K562 (cell line): Measurements from ENCODE around the gene SAT2. TPM values are rescaled to one million over a fixed set of nuclear protein-coding genes. Genes with fewer than 3 reads are reported as not detected.

Source experiments
- ARHGAP35 ChIP-seq: fragments of 450-650 bp; IDR thresholded peaks from 2 replicates; pipeline ENCODE4 v1.6.1; 2018; ENCODE audit not compliant: partially characterized antibody
- E2F3 ChIP-seq: fragments of 250-450 bp; sonication (Bioruptor Pico); IDR thresholded peaks from 2 replicates; pipeline ENCODE4 v1.4.0; 2020; ENCODE audit warnings: mild to moderate bottlenecking
- ESRRA ChIP-seq: fragments of 450-650 bp; IDR thresholded peaks from 2 replicates; pipeline ENCODE4 v1.6.1; 2014; ENCODE audit warnings: low read depth, mild to moderate bottlenecking, moderate library complexity, borderline replicate concordance
- FOXM1 ChIP-seq, 2 experiments: fragments of 450-650 bp in 1 of 2; sonication (generic) in 1 of 2; formaldehyde crosslinking in 1 of 2; IDR thresholded peaks; 2 replicates each; pipeline versions ENCODE4 v1.6.1 to v1.9.0; 2017 to 2022; ENCODE audit warnings: low read depth in 2 of 2, mild to moderate bottlenecking in 2 of 2, missing genetic modification reagents in 1 of 2, moderate library complexity in 1 of 2
- FOXP1 ChIP-seq: sonication (generic); formaldehyde crosslinking; IDR thresholded peaks from 2 replicates; pipeline ENCODE4 v1.8.0; 2022; ENCODE audit warnings: mild to moderate bottlenecking, missing genetic modification reagents
- GTF2A2 ChIP-seq: IDR thresholded peaks from 2 replicates; pipeline ENCODE4 v1.6.1; 2016; ENCODE audit warnings: mild to moderate bottlenecking, missing genetic modification characterization, missing compliant biosample characterization
- HDAC1 ChIP-seq, 2 experiments: fragments of 450-650 bp; IDR thresholded peaks; 2 replicates each; pipeline ENCODE4 v1.6.1; 2016 to 2017; ENCODE audit warnings: inconsistent platforms in 1 of 2, mild to moderate bottlenecking in 1 of 2, moderate library complexity in 1 of 2
- L3MBTL2 ChIP-seq: fragments of 450-650 bp; IDR thresholded peaks from 2 replicates; pipeline ENCODE4 v1.6.1; 2016; ENCODE audit warnings: mild to moderate bottlenecking, moderate library complexity
- MCM5 ChIP-seq: fragments of 450-650 bp; IDR thresholded peaks from 2 replicates; pipeline ENCODE4 v1.6.1; 2016; ENCODE audit warnings: low read depth
- NFXL1 ChIP-seq: fragments of 450-650 bp; formaldehyde crosslinking; IDR thresholded peaks from 2 replicates; pipeline ENCODE4 v1.4.0; 2021; ENCODE audit warnings: mild to moderate bottlenecking
- PRPF4 ChIP-seq: fragments of 200-400 bp; formaldehyde crosslinking; IDR thresholded peaks from one replicate; pipeline ENCODE4 v1.6.1; 2017; ENCODE audit warnings: low read length, low read depth, mild to moderate bottlenecking; ENCODE audit not compliant: insufficient read depth, poor library complexity, severe bottlenecking
- PYGO2 ChIP-seq: fragments of 450-650 bp; IDR thresholded peaks from 2 replicates; pipeline ENCODE4 v1.6.1; 2016; ENCODE audit warnings: mild to moderate bottlenecking, missing genetic modification characterization, moderate library complexity, missing compliant biosample characterization
- RAD51 ChIP-seq: fragments of 450-650 bp; IDR thresholded peaks from 2 replicates; pipeline ENCODE4 v1.7.1; 2016; ENCODE audit warnings: low read depth, mild to moderate bottlenecking, borderline replicate concordance
- SOX6 ChIP-seq: fragments of 450-650 bp; IDR thresholded peaks from 2 replicates; pipeline ENCODE4 v1.6.1; 2014; ENCODE audit warnings: mild to moderate bottlenecking
- SP1 ChIP-seq: sonication (generic); formaldehyde crosslinking; IDR thresholded peaks from 2 replicates; pipeline ENCODE4 v1.8.1; 2022; ENCODE audit warnings: mild to moderate bottlenecking, missing genetic modification reagents
- TAF1 ChIP-seq: IDR thresholded peaks from 2 replicates; pipeline ENCODE4 v1.6.1; 2011; ENCODE audit warnings: mild to moderate bottlenecking, low read length, moderate library complexity; ENCODE audit not compliant: insufficient read depth, control insufficient read depth, severe bottlenecking; ENCODE audit errors: extremely low read depth
- ZNF174 ChIP-seq: fragments of 250-450 bp; sonication (Bioruptor Pico); IDR thresholded peaks from 2 replicates; pipeline ENCODE4 v1.4.0; 2020; ENCODE audit warnings: mild to moderate bottlenecking
- ZNF41 ChIP-seq: fragments of 250-450 bp; sonication (Bioruptor Pico); conservative IDR thresholded peaks from 2 replicates; pipeline ENCODE4 v1.4.0; 2020; ENCODE audit warnings: mild to moderate bottlenecking
- ZNF668 ChIP-seq: fragments of 250-450 bp; sonication (Bioruptor Pico); IDR thresholded peaks from 2 replicates; pipeline ENCODE4 v1.8.0; 2022; ENCODE audit warnings: mild to moderate bottlenecking, inconsistent platforms
- polyA plus RNA-seq, 8 experiments: library from polyadenylated mRNA; depleted of rRNA in 4 of 8; stranded (reverse) in 5 of 8; unstranded in 3 of 8; fragments of >200 nt; fragmentation: Nextera tagmentation in 2 of 8; fragmentation: Illumina TruSeq in 1 of 8; extraction: Ambion mirVana in 2 of 8; extraction: Trizol in 1 of 8; gene quantifications; 2 replicates each; pipeline versions ENCODE4 v1.2.1 to v1.2.3, GENCODE V29; 2011 to 2014; ENCODE audit warnings: inconsistent platforms in 1 of 8, missing spikeins in 1 of 8
- total RNA-seq, 7 experiments: library from RNA; depleted of rRNA in 6 of 7; stranded (reverse); fragments of >200 nt in 6 of 7; fragmentation: Illumina TruSeq in 2 of 7; extraction: Trizol in 2 of 7; gene quantifications; 2 replicates each; pipeline versions ENCODE4 v1.2.1 to v1.2.3, GENCODE V29; 2011 to 2021; ENCODE audit warnings: low replicate concordance in 1 of 7
- TF ChIP-seq, protein P1 (sequence below): sonication (generic); formaldehyde crosslinking; IDR thresholded peaks from 2 replicates; pipeline ENCODE4 v1.8.0; 2022; ENCODE audit warnings: mild to moderate bottlenecking, missing genetic modification reagents
- TF ChIP-seq, protein P2 (sequence below): IDR thresholded peaks from 2 replicates; pipeline ENCODE4 v1.6.1; 2014; ENCODE audit warnings: antibody characterized with exemption
- TF ChIP-seq, protein P3 (sequence below): fragments of 250-450 bp; sonication (Bioruptor Pico); IDR thresholded peaks from 2 replicates; pipeline ENCODE4 v1.5.0; 2021
- TF ChIP-seq, protein P4 (sequence below), 2 experiments: fragments of 450-650 bp; IDR thresholded peaks; 2 replicates each; pipeline ENCODE4 v1.6.1; 2016

The SAT2 gene
- total and polyA plus RNA-seq, 9 of the 15 experiments (the other 6 are each of a cell fraction or from before 2014, with no cell fraction given): 2.0 to 8.0 (median 5.3) TPM

DNA sequence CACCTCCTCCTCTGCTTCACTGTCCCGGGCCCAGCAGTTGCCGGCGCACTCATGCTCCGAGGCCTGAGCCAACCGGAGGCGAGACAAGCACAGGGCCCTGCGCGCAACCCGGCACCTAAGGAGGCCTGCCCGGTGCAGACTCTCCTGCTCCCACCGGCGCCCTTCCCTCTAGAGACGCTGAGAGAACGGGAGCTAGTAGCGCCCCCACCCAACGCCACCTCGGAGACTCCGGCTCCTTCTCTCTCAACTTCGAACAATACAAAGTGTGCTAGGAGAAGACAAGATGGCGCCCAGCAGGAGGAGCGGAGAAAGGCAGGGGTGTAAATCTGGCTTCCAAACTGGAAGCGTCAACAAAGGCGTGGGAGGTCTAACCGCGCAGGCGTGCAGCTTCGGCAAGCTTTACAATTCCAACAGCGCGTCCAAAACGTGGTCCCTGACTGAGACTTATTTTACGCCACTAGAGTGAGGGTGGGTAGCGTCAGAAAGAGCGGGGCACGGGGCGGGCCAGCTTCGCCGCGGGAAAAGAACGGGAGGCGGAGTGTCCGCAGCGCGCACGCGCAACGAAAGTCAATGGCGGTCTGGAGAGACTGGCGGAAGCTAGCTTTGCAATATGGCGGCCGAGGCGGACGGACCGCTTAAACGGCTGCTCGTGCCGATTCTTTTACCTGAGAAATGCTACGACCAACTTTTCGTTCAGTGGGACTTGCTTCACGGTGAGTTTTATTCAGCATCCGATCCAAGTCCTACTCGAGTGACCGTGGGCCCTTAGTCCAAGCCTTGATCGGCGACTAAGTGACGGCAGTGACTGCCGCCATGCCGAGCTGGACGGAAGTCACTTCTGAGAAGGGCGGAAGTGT lies 44.1 kb downstream of the SAT2 start, which contains the start of gene MPDU1 (continued):
- TF ChIP-seq, protein P1, sequence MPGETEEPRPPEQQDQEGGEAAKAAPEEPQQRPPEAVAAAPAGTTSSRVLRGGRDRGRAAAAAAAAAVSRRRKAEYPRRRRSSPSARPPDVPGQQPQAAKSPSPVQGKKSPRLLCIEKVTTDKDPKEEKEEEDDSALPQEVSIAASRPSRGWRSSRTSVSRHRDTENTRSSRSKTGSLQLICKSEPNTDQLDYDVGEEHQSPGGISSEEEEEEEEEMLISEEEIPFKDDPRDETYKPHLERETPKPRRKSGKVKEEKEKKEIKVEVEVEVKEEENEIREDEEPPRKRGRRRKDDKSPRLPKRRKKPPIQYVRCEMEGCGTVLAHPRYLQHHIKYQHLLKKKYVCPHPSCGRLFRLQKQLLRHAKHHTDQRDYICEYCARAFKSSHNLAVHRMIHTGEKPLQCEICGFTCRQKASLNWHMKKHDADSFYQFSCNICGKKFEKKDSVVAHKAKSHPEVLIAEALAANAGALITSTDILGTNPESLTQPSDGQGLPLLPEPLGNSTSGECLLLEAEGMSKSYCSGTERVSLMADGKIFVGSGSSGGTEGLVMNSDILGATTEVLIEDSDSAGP (CRISPR knock-in tag): no peak
- TF ChIP-seq ARHGAP35 (no peak), FOXM1 (IDR thresholded peaks at IDR 0.05; ENCODE audit: low read depth) (no peak), FOXM1 (CRISPR knock-in tag; IDR thresholded peaks at IDR 0.05; ENCODE audit: low read depth) (0 out of 2 replicates have a peak, but pooled peaks have one; percentile 67), TAF1 (peak; percentile 95), NFXL1 (no peak), ESRRA (no peak; the same call in 1 of the 2 replicates), ZNF174 (no peak), E2F3 (0 out of 2 replicates have a peak, but pooled peaks have one; percentile 34), FOXP1 (CRISPR knock-in tag) (0 out of 2 replicates have a peak, but pooled peaks have one; percentile 41), SOX6 (peak; percentile 34; the same call in 1 of the 2 replicates), MCM5 (no peak), PYGO2 (tag) (no peak), GTF2A2 (tag) (no peak), ZNF668 (CRISPR knock-in tag) (no peak), HDAC1 (IDR thresholded peaks at IDR 0.05) (peak in 1 of 2 experiments; percentile 54; a peak in 2 of 4 replicates), PRPF4 (no peak), RAD51 (no peak), L3MBTL2 (peak; percentile 99), SP1 (CRISPR knock-in tag) (peak; percentile 84), ZNF41 (CRISPR knock-in tag) (no peak)
- TF ChIP-seq, protein P2, sequence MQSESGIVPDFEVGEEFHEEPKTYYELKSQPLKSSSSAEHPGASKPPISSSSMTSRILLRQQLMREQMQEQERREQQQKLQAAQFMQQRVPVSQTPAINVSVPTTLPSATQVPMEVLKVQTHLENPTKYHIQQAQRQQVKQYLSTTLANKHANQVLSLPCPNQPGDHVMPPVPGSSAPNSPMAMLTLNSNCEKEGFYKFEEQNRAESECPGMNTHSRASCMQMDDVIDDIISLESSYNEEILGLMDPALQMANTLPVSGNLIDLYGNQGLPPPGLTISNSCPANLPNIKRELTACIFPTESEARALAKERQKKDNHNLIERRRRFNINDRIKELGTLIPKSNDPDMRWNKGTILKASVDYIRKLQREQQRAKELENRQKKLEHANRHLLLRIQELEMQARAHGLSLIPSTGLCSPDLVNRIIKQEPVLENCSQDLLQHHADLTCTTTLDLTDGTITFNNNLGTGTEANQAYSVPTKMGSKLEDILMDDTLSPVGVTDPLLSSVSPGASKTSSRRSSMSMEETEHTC: no peak
- TF ChIP-seq, protein P3, sequence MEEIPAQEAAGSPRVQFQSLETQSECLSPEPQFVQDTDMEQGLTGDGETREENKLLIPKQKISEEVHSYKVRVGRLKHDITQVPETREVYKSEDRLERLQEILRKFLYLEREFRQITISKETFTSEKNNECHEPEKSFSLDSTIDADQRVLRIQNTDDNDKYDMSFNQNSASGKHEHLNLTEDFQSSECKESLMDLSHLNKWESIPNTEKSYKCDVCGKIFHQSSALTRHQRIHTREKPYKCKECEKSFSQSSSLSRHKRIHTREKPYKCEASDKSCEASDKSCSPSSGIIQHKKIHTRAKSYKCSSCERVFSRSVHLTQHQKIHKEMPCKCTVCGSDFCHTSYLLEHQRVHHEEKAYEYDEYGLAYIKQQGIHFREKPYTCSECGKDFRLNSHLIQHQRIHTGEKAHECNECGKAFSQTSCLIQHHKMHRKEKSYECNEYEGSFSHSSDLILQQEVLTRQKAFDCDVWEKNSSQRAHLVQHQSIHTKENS: no peak
- TF ChIP-seq, protein P4, sequence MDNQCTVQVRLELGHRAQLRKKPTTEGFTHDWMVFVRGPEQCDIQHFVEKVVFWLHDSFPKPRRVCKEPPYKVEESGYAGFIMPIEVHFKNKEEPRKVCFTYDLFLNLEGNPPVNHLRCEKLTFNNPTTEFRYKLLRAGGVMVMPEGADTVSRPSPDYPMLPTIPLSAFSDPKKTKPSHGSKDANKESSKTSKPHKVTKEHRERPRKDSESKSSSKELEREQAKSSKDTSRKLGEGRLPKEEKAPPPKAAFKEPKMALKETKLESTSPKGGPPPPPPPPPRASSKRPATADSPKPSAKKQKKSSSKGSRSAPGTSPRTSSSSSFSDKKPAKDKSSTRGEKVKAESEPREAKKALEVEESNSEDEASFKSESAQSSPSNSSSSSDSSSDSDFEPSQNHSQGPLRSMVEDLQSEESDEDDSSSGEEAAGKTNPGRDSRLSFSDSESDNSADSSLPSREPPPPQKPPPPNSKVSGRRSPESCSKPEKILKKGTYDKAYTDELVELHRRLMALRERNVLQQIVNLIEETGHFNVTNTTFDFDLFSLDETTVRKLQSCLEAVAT (IDR thresholded peaks at IDR 0.05): no peak
